Measurements from ENCODE around the gene SERGEF. TPM values are rescaled to one million over a fixed set of nuclear protein-coding genes. Genes with fewer than 3 reads are reported as not detected.

Gene SERGEF
- polyA plus RNA-seq, 3 donors: 18.0 to 22.1 (median 18.8) TPM

GRCh38 chr11:17822401-17822781 is 190.5 kb downstream of the SERGEF start:
- no peak for DNase-seq (ENCODE audit: low read depth in 3 of 3, low spot score in 2 of 3)

- no peak for DNase-seq (ENCODE audit: low read depth in 3 of 3, low spot score in 2 of 3)
These were observed 191.0 kb downstream of the SERGEF start for GRCh38 chr11:17821648-17822400.

GRCh38 chr11:17816232-17816931 is 196.5 kb downstream of the SERGEF start:
- DNase-seq (ENCODE audit: low read depth in 3 of 3, low spot score in 2 of 3): no peak

GRCh38 chr11:17814546-17814945 is 198.3 kb downstream of the SERGEF start:
- DNase-seq (ENCODE audit: low read depth in 3 of 3, low spot score in 2 of 3): no peak

- no peak for DNase-seq (ENCODE audit: low read depth in 3 of 3, low spot score in 2 of 3)
These were observed 199.3 kb downstream of the SERGEF start for GRCh38 chr11:17813391-17814059.

- no peak for DNase-seq (ENCODE audit: low read depth in 3 of 3, low spot score in 2 of 3)
These were observed 200.0 kb downstream of the SERGEF start for GRCh38 chr11:17812865-17813187.

- no peak for DNase-seq (ENCODE audit: low read depth in 3 of 3, low spot score in 2 of 3)
These were observed 200.6 kb downstream of the SERGEF start for GRCh38 chr11:17812091-17812864.

GRCh38 chr11:17811352-17811751 is 201.5 kb downstream of the SERGEF start:
- no peak for DNase-seq (ENCODE audit: low read depth in 3 of 3, low spot score in 2 of 3)

GRCh38 chr11:17810746-17811145 is 202.1 kb downstream of the SERGEF start:
- no peak for DNase-seq (ENCODE audit: low read depth in 3 of 3, low spot score in 2 of 3)

GRCh38 chr11:17810041-17810440 is 202.8 kb downstream of the SERGEF start:
- no peak for DNase-seq (ENCODE audit: low read depth in 3 of 3, low spot score in 2 of 3)

GRCh38 chr11:17807034-17807433 is 205.8 kb downstream of the SERGEF start:
- no peak for DNase-seq (ENCODE audit: low read depth in 3 of 3, low spot score in 2 of 3)

- no peak for DNase-seq (ENCODE audit: low read depth in 3 of 3, low spot score in 2 of 3)
These were observed 207.0 kb downstream of the SERGEF start for GRCh38 chr11:17805873-17806272.

GRCh38 chr11:17805043-17805442 is 207.8 kb downstream of the SERGEF start:
- DNase-seq (ENCODE audit: low read depth in 3 of 3, low spot score in 2 of 3): no peak

- no peak for DNase-seq (ENCODE audit: low read depth in 3 of 3, low spot score in 2 of 3)
These were observed 209.0 kb downstream of the SERGEF start for GRCh38 chr11:17803754-17804334.

GRCh38 chr11:17802491-17802890 is 210.4 kb downstream of the SERGEF start:
- no peak for DNase-seq (ENCODE audit: low read depth in 3 of 3, low spot score in 2 of 3)

- DNase-seq (ENCODE audit: low read depth in 3 of 3, low spot score in 2 of 3): no peak
These were observed 211.7 kb downstream of the SERGEF start for GRCh38 chr11:17801166-17801565.

GRCh38 chr11:17799147-17799546 is 213.7 kb downstream of the SERGEF start:
- DNase-seq (ENCODE audit: low read depth in 3 of 3, low spot score in 2 of 3): no peak

GRCh38 chr11:17798716-17799115 is 214.1 kb downstream of the SERGEF start:
- no peak for DNase-seq (ENCODE audit: low read depth in 3 of 3, low spot score in 2 of 3)

GRCh38 chr11:17798253-17798652 is 214.6 kb downstream of the SERGEF start:
- DNase-seq (ENCODE audit: low read depth in 3 of 3, low spot score in 2 of 3): no peak

GRCh38 chr11:17796154-17796553 is 216.7 kb downstream of the SERGEF start:
- no peak for DNase-seq (ENCODE audit: low read depth in 3 of 3, low spot score in 2 of 3)

- no peak for DNase-seq (ENCODE audit: low read depth in 3 of 3, low spot score in 2 of 3)
These were observed 217.9 kb downstream of the SERGEF start for GRCh38 chr11:17794981-17795380.
